SU-DHL-6 (cell line): ENCODE results near the gene BBS1.

Experiments used
- H2AFZ ChIP-seq: fragments of 200-600 bp; sonication (generic); 2 replicates; pipeline ENCODE4 v1.6.1; 2014; ENCODE audit warnings: low read depth, mild to moderate bottlenecking, moderate library complexity, mixed read lengths, antibody characterized with exemption, low read length; ENCODE audit not compliant: severe bottlenecking
- H3F3A ChIP-seq: fragments of 200-600 bp; shearing (Covaris generic); 2 replicates; pipeline ENCODE4 v1.6.0; 2016; ENCODE audit warnings: antibody characterized with exemption, mild to moderate bottlenecking; ENCODE audit not compliant: insufficient read depth
- H3K27ac ChIP-seq: fragments of 200-600 bp; sonication (generic); 2 replicates; pipeline ENCODE4 v1.5.1; 2016; ENCODE audit warnings: low read depth, mild to moderate bottlenecking, low read length, moderate library complexity, mixed read lengths
- H3K27me3 ChIP-seq: fragments of 200-600 bp; sonication (generic), shearing (Covaris generic); 2 replicates; pipeline ENCODE4 v1.6.0; 2014; ENCODE audit warnings: mild to moderate bottlenecking, low read length
- H3K36me3 ChIP-seq: fragments of 200-600 bp; sonication (generic); 2 replicates; pipeline ENCODE4 v1.6.1; 2014; ENCODE audit warnings: mild to moderate bottlenecking, low read length, mixed read lengths
- H3K4me2 ChIP-seq: fragments of 300-600, 200-600 bp; shearing (Covaris generic), sonication (generic); 2 replicates; pipeline ENCODE4 v1.6.0; 2014; ENCODE audit warnings: low read length, low read depth, mild to moderate bottlenecking; ENCODE audit not compliant: poor library complexity, severe bottlenecking
- H3K4me3 ChIP-seq: fragments of 200-600 bp; sonication (generic); 2 replicates; pipeline ENCODE4 v1.5.1; 2014; ENCODE audit warnings: antibody characterized with exemption, low read length, mild to moderate bottlenecking, mixed read lengths; ENCODE audit not compliant: insufficient read depth, poor library complexity, severe bottlenecking
- H3K79me2 ChIP-seq: fragments of 200-600 bp; sonication (generic); 2 replicates; pipeline ENCODE4 v1.6.1; 2014; ENCODE audit warnings: mild to moderate bottlenecking, low read length, moderate library complexity; ENCODE audit not compliant: insufficient read depth
- H3K9ac ChIP-seq: fragments of 200-600 bp; sonication (generic); 2 replicates; pipeline ENCODE4 v1.7.0; 2014; ENCODE audit warnings: mild to moderate bottlenecking, low read length
- H3K9me2 ChIP-seq: fragments of 200-600 bp; sonication (generic); replicated peaks from 2 replicates; pipeline ENCODE4 v1.6.1; 2014; ENCODE audit warnings: low read length; ENCODE audit not compliant: insufficient read depth
- H3K9me3 ChIP-seq: fragments of 200-600 bp; sonication (generic); 2 replicates; pipeline ENCODE4 v1.6.1; 2014; ENCODE audit warnings: low read length, mixed read lengths; ENCODE audit not compliant: insufficient read depth
- H4K20me1 ChIP-seq: fragments of 200-600 bp; sonication (generic); 2 replicates; pipeline ENCODE4 v1.6.1; 2014; ENCODE audit warnings: low read depth, mild to moderate bottlenecking, antibody characterized with exemption, low read length, moderate library complexity, mixed read lengths
- CTCF ChIP-seq: fragments of 200-600 bp; sonication (generic); IDR thresholded peaks from one replicate; pipeline ENCODE4 v1.5.1; 2017; ENCODE audit warnings: antibody characterized with exemption, mild to moderate bottlenecking, low read length, moderate library complexity; ENCODE audit not compliant: insufficient read depth, poor library complexity, severe bottlenecking
- EZH2phosphoT487 ChIP-seq: fragments of 200-600 bp; sonication (generic), shearing (Covaris generic); conservative IDR thresholded peaks from 2 replicates; pipeline ENCODE4 v1.6.1; 2018; ENCODE audit warnings: mild to moderate bottlenecking, antibody characterized with exemption, low read length, moderate library complexity, mixed read lengths

Gene BBS1

GRCh38 chr11:66562275-66562674 is 51.8 kb downstream of the BBS1 start:
- no peak for TF ChIP-seq CTCF
- TF ChIP-seq EZH2phosphoT487 = no peak
- Histone ChIP-seq H3K27me3 (no peaks in the 10 kb centered on the region), H3K4me3 (no peak overlapping the region), H3K4me2 (no peak overlapping the region), H2AFZ (no peak overlapping the region), H3K9me3 (no peaks in the 10 kb centered on the region), H3K79me2 (no peaks in the 10 kb centered on the region), H3F3A (no peaks in the 10 kb centered on the region), H4K20me1 (no peaks in the 10 kb centered on the region), H3K36me3 (no peaks in the 10 kb centered on the region), H3K9ac (no peak overlapping the region), H3K9me2 (no peaks in the 10 kb centered on the region), H3K27ac (no peak overlapping the region)

- H3K27me3 ChIP-seq = no peaks in the 10 kb centered on the region
- no peaks in the 10 kb centered on the region for H4K20me1 ChIP-seq
- no peak overlapping the region for H3K27ac ChIP-seq
- H3K4me3 ChIP-seq = no peak overlapping the region
- H3K9me3 ChIP-seq = no peaks in the 10 kb centered on the region
- no peaks in the 10 kb centered on the region for H3K36me3 ChIP-seq
- H3K9me2 ChIP-seq = no peaks in the 10 kb centered on the region
- H3K9ac ChIP-seq = no peak overlapping the region
- H3F3A ChIP-seq = no peaks in the 10 kb centered on the region
- TF ChIP-seq CTCF = no peak
- no peak for TF ChIP-seq EZH2phosphoT487
- H3K4me2 ChIP-seq = no peak overlapping the region
- no peak overlapping the region for H2AFZ ChIP-seq
- no peaks in the 10 kb centered on the region for H3K79me2 ChIP-seq
Measured at GRCh38 chr11:66562907-66563583, 52.6 kb downstream of the BBS1 start.

GRCh38 chr11:66563832-66564231 is 53.4 kb downstream of the BBS1 start:
- Histone ChIP-seq H3K79me2 (no peaks in the 10 kb centered on the region), H4K20me1 (no peaks in the 10 kb centered on the region), H3F3A (no peaks in the 10 kb centered on the region), H3K9me3 (no peaks in the 10 kb centered on the region), H3K36me3 (no peaks in the 10 kb centered on the region), H3K4me2 (no peak overlapping the region), H3K4me3 (no peak overlapping the region), H3K27me3 (no peaks in the 10 kb centered on the region), H2AFZ (no peak overlapping the region), H3K9ac (no peak overlapping the region), H3K27ac (no peak overlapping the region), H3K9me2 (no peaks in the 10 kb centered on the region)
- TF ChIP-seq EZH2phosphoT487 (no peak), CTCF (no peak)
